Measurements from ENCODE around the gene CDH20.

DNA sequence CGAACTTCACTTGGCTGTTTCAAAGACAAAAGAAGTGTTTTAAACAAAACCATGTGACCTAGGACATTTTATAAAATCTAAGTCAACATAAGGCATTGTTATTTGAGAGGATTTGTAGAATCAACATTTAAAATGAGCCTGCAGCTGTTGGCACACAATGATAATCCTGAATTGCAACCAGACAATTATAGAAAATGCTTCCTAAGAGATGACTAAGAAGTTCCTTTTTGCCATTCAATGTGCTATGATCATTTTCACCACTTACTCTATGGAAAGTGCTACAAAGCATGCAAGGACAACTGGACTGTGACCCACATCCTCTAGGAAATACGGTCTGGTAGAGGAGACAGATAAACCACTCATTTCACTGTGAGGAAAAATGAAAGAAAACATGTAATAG lies 246.4 kb downstream of the CDH20 start:
- no peak for TF ChIP-seq EZH2 (IDR thresholded peaks at IDR 0.05)
- no peak for TF ChIP-seq POLR2AphosphoS5 (IDR thresholded peaks at IDR 0.05; ENCODE audit: borderline replicate concordance, low read depth, low read length)

Data from SK-N-MC (cell line).